GM19023 (cell line): Measurements from ENCODE around the gene PDCD11.
A peak's percentile ranks its signal among the peaks of the same experiment; 100 is the strongest.
"Not testable (repeated sequence)": the region's sequence is repeated elsewhere in the genome, so short reads cannot be mapped to it uniquely, and the experiment has no call there.

Experiments used
- ATAC-seq: cut with Tn5 transposase; IDR thresholded peaks from one replicate; pipeline ENCODE4 v1.9.1; 2021; ENCODE audit warnings: mild to moderate bottlenecking, moderate library complexity; ENCODE audit not compliant: unreplicated experiment

The PDCD11 gene

GRCh38 chr10:103396067-103396788, at the start of gene PDCD11, which contains the start of gene ATP5MK:
Gene PDCD11, plus strand, starts transcription at chr10:103396626. Its CDS starts 1,801 bp downstream, at chr10:103398427.
Gene ATP5MK, minus strand, starts transcription at chr10:103396475. Its CDS starts 4,018 bp downstream, at chr10:103392457.
- ATAC-seq = peak; percentile 96

- no peak for ATAC-seq
These were observed 46.3 kb upstream of the PDCD11 start for GRCh38 chr10:103350175-103350516.

GRCh38 chr10:103350517-103351260, 45.7 kb upstream of the PDCD11 start, which contains the start of gene PCGF6:
Gene PCGF6, minus strand, starts transcription at chr10:103351140. Its CDS starts 74 bp downstream, at chr10:103351066.
- peak; percentile 89 for ATAC-seq

- no peak for ATAC-seq
These were observed 43.1 kb upstream of the PDCD11 start for GRCh38 chr10:103353281-103353680.

- ATAC-seq = not testable (repeated sequence)
These were observed 41.9 kb upstream of the PDCD11 start for GRCh38 chr10:103354567-103354966.

- ATAC-seq = no peak
These were observed 40.4 kb upstream of the PDCD11 start for GRCh38 chr10:103355906-103356599.

- ATAC-seq = not testable (repeated sequence)
These were observed 36.9 kb upstream of the PDCD11 start for GRCh38 chr10:103359493-103359892.

- not testable (repeated sequence) for ATAC-seq
These were observed 35.6 kb upstream of the PDCD11 start for GRCh38 chr10:103360791-103361190.

GRCh38 chr10:103367379-103367781, 29.0 kb upstream of the PDCD11 start:
- no peak for ATAC-seq

GRCh38 chr10:103367782-103368518, 28.5 kb upstream of the PDCD11 start, which contains the start of gene TAF5:
Gene TAF5, plus strand, starts transcription at chr10:103367976. Its CDS starts 14 bp downstream, at chr10:103367990.
- peak; percentile 57 for ATAC-seq

GRCh38 chr10:103373544-103373943, 22.9 kb upstream of the PDCD11 start:
- no peak for ATAC-seq

- no peak for ATAC-seq
These were observed 22.2 kb upstream of the PDCD11 start for GRCh38 chr10:103374263-103374662.

GRCh38 chr10:103382769-103383168, 13.7 kb upstream of the PDCD11 start:
- no peak for ATAC-seq

- no peak for ATAC-seq
These were observed 2.2 kb upstream of the PDCD11 start for GRCh38 chr10:103394180-103394579.

- ATAC-seq = no peak
These were observed 716 bp upstream of the PDCD11 start for GRCh38 chr10:103395754-103396066.

- no peak for ATAC-seq
These were observed 312 bp downstream of the PDCD11 start for GRCh38 chr10:103396789-103397087.

- no peak for ATAC-seq
These were observed 882 bp downstream of the PDCD11 start for GRCh38 chr10:103397191-103397825.

- ATAC-seq = no peak
These were observed 17.1 kb downstream of the PDCD11 start for GRCh38 chr10:103413564-103413963.

GRCh38 chr10:103415581-103415980, 19.2 kb downstream of the PDCD11 start:
- ATAC-seq = no peak

- ATAC-seq = no peak
These were observed 20.2 kb downstream of the PDCD11 start for GRCh38 chr10:103416436-103417147.
